Right atrium auricular region (tissue), 2 donors: Measurements from ENCODE around the gene TRAPPC2L. TPM values are rescaled to one million over a fixed set of nuclear protein-coding genes. Genes with fewer than 3 reads are reported as not detected.

Source experiments
- DNase-seq: peaks from one replicate; pipeline ENCODE4 v3.0.0-alpha.2; 2019; ENCODE audit warnings: low spot score
- H3K27ac ChIP-seq, 2 donors: fragments of 200-600 bp; sonication (generic); 1 replicate in 1 of 2; 2 replicates in 1 of 2; pipeline ENCODE4 v1.5.1; 2016 to 2019
- H3K27me3 ChIP-seq, 2 donors: fragments of 200-600 bp; sonication (generic); one replicate each; pipeline versions ENCODE4 v1.5.1 to v1.6.0; 2017 to 2019
- H3K36me3 ChIP-seq: fragments of 200-600 bp; sonication (generic); one replicate; pipeline ENCODE4 v1.5.1; 2016
- H3K4me1 ChIP-seq, 2 donors: fragments of 200-600 bp; sonication (generic); one replicate each; pipeline versions ENCODE4 v1.5.1 to v1.6.0; 2017 to 2019
- H3K4me3 ChIP-seq, 2 donors: fragments of 200-600 bp; sonication (generic); 1 replicate in 1 of 2; 2 replicates in 1 of 2; pipeline ENCODE4 v1.5.1; 2017 to 2019; ENCODE audit warnings: mild to moderate bottlenecking in 1 of 2, moderate library complexity in 1 of 2
- H3K9me3 ChIP-seq, 2 donors: fragments of 200-600 bp; sonication (generic); one replicate each; pipeline ENCODE4 v1.5.1; 2019
- CTCF ChIP-seq, 2 donors: fragments of 200-600 bp; sonication (generic); IDR thresholded peaks; one replicate each; pipeline ENCODE4 v1.5.1; 2019; ENCODE audit warnings: antibody characterized with exemption in 2 of 2
- total RNA-seq, 2 donors: library from RNA; depleted of rRNA; stranded (reverse); fragments of >200 nt; gene quantifications; one replicate each; pipeline ENCODE4 v1.1.0, GENCODE V29; 2016

The TRAPPC2L gene
- total RNA-seq, 2 donors from 2014 or later: 30.7 to 33.0 TPM

- no peaks in the 10 kb centered on the region for H3K9me3 ChIP-seq
- H3K36me3 ChIP-seq: peaks cover 40% of the 10 kb centered on the region
- no peak overlapping the region for H3K27ac ChIP-seq
- TF ChIP-seq CTCF (IDR thresholded peaks at IDR 0.05): no peak
- H3K4me3 ChIP-seq: no peak overlapping the region
- H3K27me3 ChIP-seq: no peaks in the 10 kb centered on the region
- no peak for DNase-seq
- H3K4me1 ChIP-seq: peaks cover 0 to 4% of the 10 kb centered on the region in 2 donors
Observed at GRCh38 chr16:88862968-88863367, 6.0 kb downstream of the TRAPPC2L start.

GRCh38 chr16:88863426-88863825, 6.5 kb downstream of the TRAPPC2L start:
- no peak for DNase-seq

GRCh38 chr16:88864099-88864498, 7.2 kb downstream of the TRAPPC2L start:
- Histone ChIP-seq H3K27ac (no peak overlapping the region), H3K36me3 (peaks cover 39% of the 10 kb centered on the region), H3K27me3 (no peaks in the 10 kb centered on the region), H3K4me3 (no peak overlapping the region), H3K4me1 (no peaks in the 10 kb centered on the region), H3K9me3 (no peaks in the 10 kb centered on the region)
- no peak for TF ChIP-seq CTCF (IDR thresholded peaks at IDR 0.05)
- no peak for DNase-seq

More at GRCh38 chr16:88863426-88863825, 6.5 kb downstream of the TRAPPC2L start:
- no peak for TF ChIP-seq CTCF (IDR thresholded peaks at IDR 0.05)
- Histone ChIP-seq H3K27me3 (no peaks in the 10 kb centered on the region), H3K36me3 (peaks cover 40% of the 10 kb centered on the region), H3K9me3 (no peaks in the 10 kb centered on the region), H3K27ac (no peak overlapping the region), H3K4me1 (no peaks in the 10 kb centered on the region), H3K4me3 (no peak overlapping the region)

GRCh38 chr16:88864521-88864920, 7.6 kb downstream of the TRAPPC2L start:
- TF ChIP-seq CTCF (IDR thresholded peaks at IDR 0.05): no peak
- H3K27ac ChIP-seq: no peak overlapping the region
- H3K27me3 ChIP-seq: no peaks in the 10 kb centered on the region
- H3K4me1 ChIP-seq: no peaks in the 10 kb centered on the region
- H3K9me3 ChIP-seq: no peaks in the 10 kb centered on the region
- DNase-seq: no peak
- H3K4me3 ChIP-seq: no peak overlapping the region
- H3K36me3 ChIP-seq: peaks cover 34% of the 10 kb centered on the region

GRCh38 chr16:88865310-88865709, 8.4 kb downstream of the TRAPPC2L start:
- DNase-seq: no peak
- no peaks in the 10 kb centered on the region for H3K27me3 ChIP-seq
- H3K36me3 ChIP-seq: peaks cover 26% of the 10 kb centered on the region
- H3K4me1 ChIP-seq: no peaks in the 10 kb centered on the region
- no peak overlapping the region for H3K27ac ChIP-seq
- TF ChIP-seq CTCF (IDR thresholded peaks at IDR 0.05): no peak
- H3K4me3 ChIP-seq: no peak overlapping the region
- H3K9me3 ChIP-seq: no peaks in the 10 kb centered on the region

GRCh38 chr16:88865742-88866141, 8.8 kb downstream of the TRAPPC2L start:
- no peak for TF ChIP-seq CTCF (IDR thresholded peaks at IDR 0.05)
- H3K4me1 ChIP-seq: peaks cover 0 to under 1% of the 10 kb centered on the region in 2 donors
- no peak overlapping the region for H3K4me3 ChIP-seq
- H3K36me3 ChIP-seq: peaks cover 22% of the 10 kb centered on the region
- no peaks in the 10 kb centered on the region for H3K9me3 ChIP-seq
- no peaks in the 10 kb centered on the region for H3K27me3 ChIP-seq
- no peak for DNase-seq
- H3K27ac ChIP-seq: no peak overlapping the region
